DMS79 treated with DMSO at 0.1 percent for 48 hours (cell line): ENCODE data around the gene IPO9.

Source experiments
- DNase-seq: peaks from one replicate; lab custom pipeline; 2025; lab: John Stamatoyannopoulos, UW

Gene IPO9

GRCh38 chr1:201828820-201829774, at the start of gene IPO9:
IPO9 (plus strand) TSS chr1:201829157; CDS start chr1:201829210, 53 bp downstream.
- DNase-seq = peak; percentile 70

GRCh38 chr1:201779351-201779880, 49.5 kb upstream of the IPO9 start:
- no peak for DNase-seq

GRCh38 chr1:201780952-201781351, 48.0 kb upstream of the IPO9 start:
- DNase-seq = no peak

GRCh38 chr1:201781437-201781836, 47.5 kb upstream of the IPO9 start:
- no peak for DNase-seq

GRCh38 chr1:201782353-201782752, 46.6 kb upstream of the IPO9 start:
- DNase-seq = no peak

- no peak for DNase-seq
Measured at GRCh38 chr1:201783058-201783457, 45.9 kb upstream of the IPO9 start.

- DNase-seq = no peak
Measured at GRCh38 chr1:201783572-201783971, 45.4 kb upstream of the IPO9 start.

DNA sequence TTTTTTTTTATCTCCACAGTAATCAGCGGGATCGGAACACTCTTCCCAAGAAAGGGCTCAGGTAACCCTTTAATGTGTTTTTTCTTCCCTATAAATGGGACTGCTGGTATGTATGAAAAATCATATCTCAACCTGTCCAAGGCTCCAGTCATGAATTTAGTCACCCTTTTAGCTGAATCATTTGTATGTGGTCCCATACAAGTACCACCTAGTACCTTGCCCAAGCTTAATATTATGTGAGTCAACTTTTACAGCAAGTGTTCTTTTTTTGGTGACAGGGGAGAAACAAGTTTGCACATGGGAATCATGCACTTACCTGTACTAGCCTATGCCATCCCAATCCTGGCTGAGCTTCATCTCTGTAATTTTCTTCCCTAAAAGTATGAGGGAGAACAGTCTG, 43.7 kb upstream of the IPO9 start:
- no peak for DNase-seq

DNA sequence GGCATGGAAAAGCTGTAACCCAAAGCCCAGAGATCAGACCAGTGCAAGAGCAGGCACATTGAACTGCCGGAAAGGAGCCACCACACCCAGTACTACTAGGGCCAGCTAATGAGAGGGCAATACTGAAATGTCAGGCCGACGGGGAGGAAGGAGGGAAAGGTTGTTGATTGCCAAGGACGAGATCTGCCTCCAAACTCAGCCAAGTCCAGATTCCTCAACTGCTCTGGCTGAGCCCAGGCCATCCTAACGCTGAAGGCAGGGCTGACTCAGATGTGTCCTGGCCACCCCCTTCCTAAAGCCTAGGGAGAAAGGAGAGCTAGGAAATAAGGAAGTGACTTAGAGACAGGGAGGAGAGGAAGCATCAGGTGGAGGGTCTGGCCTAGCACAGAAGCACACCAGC, 42.1 kb upstream of the IPO9 start:
- no peak for DNase-seq

GRCh38 chr1:201788296-201788695, 40.7 kb upstream of the IPO9 start:
- no peak for DNase-seq

GRCh38 chr1:201789245-201789644, 39.7 kb upstream of the IPO9 start:
- no peak for DNase-seq

DNA sequence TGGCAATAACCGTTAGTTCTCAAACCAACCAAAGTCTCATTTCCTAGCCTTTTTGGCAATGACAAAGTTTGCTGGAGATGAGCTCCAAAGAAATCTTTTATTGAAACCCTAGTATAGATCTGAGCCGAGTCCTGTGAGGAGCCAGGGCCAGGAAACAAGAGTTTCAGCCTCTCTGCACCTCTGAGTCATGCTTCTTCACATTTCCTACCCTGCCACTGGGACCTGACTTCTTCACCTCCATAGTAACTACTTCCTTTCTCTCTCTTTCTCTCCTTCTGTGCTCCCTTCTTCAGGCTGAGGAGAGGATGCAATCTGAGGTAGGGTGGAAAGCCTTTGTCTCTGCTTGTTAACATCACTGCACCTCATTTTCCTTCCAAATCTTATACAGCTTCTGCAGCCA, 38.7 kb upstream of the IPO9 start:
- no peak for DNase-seq

GRCh38 chr1:201791051-201791778, 37.7 kb upstream of the IPO9 start:
- no peak for DNase-seq

DNA sequence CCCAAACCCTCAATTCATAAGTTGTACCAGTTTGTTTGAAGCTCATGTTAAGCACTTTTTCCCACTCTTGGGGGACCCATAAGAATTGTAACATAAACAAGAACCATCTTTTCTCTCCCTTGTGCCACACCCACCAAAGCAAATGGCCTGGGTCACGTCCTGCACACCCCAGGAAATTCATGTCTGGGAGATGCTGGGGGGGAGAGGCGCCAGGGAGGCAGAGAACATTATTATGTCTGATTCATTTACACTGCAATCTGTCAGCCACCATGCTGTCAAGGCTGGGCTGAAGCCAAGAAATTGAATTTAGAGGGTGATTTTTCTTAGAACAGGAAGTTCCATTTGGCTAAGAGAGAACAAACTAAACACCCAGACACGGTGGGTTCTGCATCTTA, 37.2 kb upstream of the IPO9 start:
- no peak for DNase-seq

DNA sequence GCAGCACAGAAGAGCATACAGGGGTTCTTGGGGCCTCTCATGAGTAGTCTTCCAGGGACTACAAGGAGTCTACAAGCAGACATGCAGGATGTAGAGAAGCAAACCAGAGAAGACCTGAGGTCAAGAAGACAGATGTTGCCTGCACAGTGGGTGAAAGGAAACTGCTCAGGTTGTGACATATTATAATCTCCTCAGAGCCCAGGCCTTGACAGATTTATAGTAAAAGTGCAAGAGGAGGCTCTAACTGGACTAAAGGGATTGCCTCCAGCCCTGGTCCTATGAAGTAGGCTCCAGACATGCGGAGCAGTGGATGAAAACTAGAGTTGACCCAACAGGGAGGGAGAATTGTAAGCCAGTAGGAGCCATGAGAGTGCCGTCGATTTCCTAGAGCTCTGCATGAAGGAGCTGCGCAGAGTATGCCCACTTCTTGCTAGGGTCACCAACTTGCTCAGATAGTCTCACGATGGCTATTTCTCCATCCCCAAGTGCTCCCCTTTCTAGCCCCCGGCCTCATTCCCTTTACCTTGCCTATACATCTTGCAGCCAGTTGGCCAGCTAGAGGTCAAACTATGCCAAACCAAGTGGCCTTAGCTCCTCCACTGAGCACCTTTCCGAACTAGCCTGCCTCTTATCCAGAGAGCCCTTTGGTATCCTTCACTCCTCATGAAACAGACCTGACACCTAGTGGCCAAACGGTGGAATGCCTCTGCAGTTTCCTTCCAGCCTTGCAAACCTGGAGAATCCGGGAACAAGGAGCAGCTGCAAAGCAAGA, 36.2 kb upstream of the IPO9 start:
- peak; percentile 13 for DNase-seq

GRCh38 chr1:201793306-201793925, 35.5 kb upstream of the IPO9 start:
- no peak for DNase-seq

DNA sequence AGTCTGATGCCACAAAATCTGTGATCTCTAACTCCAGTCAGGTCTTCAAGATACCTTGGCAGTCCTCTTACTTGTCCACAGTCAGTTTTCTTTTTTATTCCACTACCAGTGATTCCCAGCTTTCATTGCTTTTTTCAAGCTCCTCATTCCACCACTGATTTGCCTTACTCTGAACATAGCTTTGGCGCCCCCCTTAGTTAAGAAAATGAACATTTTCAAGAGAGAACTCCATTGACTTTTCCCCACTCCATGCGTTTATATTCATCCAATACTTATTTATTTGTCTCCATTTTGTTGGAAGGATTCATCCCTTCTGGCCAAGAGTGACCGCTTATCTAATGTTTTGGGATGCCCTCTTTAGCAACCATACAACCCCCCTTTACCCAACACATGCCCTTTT, 33.9 kb upstream of the IPO9 start:
- DNase-seq = no peak

DNA sequence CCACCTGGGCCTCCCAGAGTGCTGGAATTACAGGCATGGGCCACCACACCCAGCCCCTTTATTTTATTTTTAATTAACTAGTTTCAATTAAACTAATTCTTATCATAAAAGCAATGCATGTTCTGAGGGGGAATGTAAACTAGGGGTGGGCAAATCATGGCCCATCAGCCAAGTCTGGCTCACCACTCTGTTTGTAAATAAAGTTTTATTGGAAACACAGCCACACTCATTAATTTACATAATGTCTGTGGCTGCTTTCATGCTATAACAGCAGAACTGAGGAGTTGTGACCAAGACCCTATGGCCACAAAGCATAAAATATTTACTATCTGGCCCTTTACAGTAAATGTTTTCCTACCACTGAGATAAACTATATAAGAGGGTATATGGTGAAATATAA, 28.7 kb upstream of the IPO9 start:
- DNase-seq = no peak

DNA sequence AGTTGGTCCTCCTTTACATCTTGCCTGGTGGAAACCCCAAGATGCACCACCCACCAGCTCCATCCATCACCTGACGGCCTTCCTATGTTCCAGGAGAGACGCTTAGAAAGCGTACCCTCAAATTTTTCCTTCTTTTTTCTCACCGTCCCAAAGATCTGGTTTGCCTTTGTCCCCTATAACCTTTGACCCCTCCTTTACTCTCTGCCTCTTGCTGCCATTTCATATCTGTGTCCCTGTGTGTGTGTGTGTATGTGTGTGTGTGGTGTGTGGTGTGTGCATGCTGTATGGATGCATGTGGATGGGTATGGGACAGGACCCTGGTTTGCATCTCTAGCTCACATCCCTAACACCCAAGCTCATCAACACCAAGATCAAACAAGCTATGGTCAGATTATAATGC, 22.2 kb upstream of the IPO9 start:
- no peak for DNase-seq

DNA sequence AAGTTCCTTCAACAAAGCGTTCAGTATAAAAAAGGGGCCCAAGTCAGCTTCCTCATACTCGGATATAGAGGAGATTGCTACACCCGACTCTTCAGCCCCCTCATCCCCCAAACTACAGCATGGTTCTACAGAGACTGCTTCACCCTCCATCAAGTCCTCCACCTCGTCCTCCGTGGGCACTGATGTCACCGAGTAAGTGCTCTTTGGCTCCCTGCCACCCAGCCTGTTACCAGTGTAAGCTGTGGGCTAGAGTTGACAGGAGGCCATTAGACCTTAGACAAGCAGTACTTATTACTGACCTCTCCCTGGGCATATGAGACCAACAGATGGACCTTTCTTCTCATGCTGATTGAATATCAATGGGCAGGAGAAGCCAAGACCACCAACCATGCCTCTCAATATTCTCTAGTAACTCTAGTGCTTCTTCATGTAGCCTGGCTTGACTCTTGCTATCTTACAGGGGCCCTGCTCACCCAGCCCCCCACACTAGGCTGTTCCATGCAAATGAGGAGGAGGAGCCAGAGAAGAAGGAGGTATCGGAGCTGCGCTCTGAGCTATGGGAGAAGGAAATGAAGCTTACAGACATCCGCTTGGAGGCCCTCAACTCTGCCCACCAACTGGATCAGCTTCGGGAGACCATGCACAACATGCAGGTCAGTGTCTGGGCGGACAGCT, 20.9 kb upstream of the IPO9 start:
- DNase-seq = no peak

DNA sequence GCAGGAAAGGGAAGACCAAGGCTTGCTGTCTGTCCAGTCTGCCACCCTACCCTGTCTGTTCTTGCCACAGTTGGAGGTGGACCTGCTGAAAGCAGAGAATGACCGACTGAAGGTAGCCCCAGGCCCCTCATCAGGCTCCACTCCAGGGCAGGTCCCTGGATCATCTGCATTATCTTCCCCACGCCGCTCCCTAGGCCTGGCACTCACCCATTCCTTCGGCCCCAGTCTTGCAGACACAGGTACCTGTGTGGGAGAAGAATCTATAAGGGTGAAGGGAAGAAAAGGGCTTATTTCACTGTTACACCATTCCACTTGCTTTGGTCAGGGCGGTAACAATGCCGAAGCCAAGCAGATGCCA, 20.3 kb upstream of the IPO9 start:
- no peak for DNase-seq
